Stimulated activated CD8-positive, alpha-beta memory T cell treated with anti-CD3 and anti-CD28 coated beads, Interleukin-15, amount 100 ng/mL, for 1 hour (primary cell): ENCODE data around the gene RGPD8.
"Not testable (repeated sequence)": the region's sequence is repeated elsewhere in the genome, so short reads cannot be mapped to it uniquely, and the experiment has no call there.

Experiments
- DNase-seq: peaks from one replicate; pipeline ENCODE4 v3.0.0-alpha.2; 2020; ENCODE audit warnings: low read depth

RGPD8 gene

DNA sequence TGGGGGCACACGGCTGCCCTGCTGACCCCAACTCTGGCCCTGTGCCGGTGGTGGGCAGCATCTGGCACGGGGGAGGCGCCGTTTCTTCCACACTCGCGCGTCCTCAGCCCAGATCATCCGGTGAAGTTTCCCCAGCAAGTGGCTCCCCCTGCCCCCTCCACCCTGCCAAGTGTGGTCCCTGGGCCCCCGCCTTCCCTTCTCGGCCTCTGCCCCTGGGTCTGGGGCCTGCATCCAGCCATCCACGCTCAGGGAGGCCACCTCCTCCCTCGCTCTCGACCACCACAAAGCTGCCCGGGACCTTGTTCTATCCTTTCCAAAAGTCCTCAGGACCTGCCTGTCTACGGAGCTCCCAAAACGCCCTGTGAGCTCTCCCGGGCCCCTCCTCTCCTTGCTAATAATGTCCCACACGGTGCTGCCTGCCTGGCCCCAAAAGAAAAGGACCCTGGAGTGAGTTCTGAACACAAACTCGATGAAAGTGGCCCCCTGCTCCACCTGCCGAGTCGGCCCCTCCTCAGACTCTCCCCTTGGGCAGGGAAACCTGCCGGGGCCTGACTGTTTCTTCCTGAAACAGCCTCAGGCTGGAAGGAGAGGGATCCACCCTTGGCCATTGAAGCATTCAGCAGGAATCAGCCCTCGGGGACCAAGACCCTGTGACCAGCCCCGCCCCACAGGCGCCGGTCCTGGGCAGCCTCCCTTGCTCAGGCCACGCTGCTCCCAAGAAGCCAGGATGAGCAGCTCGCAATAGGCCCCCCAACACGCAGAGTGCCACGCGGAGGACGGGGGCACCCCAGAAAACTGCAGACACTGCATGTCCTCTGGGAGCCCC lies 1.7 kb upstream of the RGPD8 start:
- DNase-seq = not testable (repeated sequence)

DNA sequence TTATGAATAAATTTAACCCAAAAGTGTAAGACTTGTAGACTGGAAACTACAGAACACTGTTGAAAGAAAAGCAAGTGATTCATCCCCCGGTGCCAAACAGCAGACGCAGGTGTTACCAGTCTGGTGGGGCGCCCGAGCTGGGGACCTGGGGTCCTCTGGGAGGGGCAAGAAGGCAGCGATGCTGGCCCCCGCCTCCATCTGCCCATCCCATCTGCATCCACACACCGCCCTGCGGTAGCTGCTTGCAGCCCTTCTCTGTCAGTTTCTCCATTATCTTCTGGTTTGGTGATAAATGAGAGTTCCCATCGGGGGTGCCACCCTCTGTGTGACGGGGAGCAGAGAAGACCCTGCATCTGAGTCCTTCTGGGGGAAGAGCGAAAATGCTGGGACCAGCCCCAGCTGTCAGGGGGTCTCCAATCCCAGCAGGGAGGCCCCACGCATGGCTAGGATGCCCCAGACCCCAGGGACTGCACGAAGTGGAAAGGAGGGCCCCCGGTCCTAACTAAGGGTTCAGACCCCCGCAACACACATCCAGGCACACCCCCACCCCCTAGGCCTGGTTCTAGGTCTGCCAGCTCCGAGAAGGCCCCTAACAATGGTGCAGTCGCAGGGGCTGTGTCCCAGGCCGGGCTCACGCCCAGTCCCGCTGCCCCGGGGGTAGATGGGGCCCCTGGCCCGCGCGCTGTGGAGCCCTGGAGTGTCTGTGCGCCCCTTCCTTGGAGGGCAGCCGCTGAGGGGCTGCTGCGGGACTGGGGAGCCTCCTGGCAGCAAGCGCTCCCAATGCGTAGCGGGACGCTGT lies 686 bp upstream of the RGPD8 start:
- no peak for DNase-seq

DNA sequence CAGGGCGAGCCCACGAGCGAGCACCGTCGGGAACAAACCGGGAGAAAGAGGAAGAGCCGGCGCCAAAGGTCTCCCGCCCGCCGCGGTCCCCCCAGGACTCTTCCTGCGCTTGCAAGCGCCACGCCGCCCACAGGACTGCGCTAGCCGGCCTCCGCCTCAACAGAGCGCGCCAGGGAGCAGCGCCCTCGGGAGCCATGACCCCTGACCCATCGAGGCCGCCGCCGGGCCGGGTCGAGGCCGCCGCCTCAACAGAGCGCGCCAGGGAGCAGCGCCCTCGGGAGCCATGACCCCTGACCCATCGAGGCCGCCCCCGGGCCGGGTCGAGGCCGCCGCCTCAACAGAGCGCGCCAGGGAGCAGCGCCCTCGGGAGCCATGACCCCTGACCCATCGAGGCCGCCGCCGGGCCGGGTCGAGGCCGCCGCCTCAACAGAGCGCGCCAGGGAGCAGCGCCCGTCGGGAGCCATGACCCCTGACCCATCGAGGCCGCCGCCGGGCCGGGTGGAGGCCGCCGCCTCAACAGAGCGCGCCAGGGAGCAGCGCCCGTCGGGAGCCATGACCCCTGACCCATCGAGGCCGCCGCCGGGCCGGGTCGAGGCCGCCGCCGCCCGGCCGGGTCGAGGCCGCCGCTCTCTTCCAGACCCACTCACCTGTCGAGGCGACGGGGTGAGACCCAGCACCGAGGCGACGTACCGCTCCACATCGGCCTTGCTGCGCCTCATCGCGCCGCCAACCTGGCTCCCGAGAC lies 538 bp downstream of the RGPD8 start:
- not testable (repeated sequence) for DNase-seq

DNA sequence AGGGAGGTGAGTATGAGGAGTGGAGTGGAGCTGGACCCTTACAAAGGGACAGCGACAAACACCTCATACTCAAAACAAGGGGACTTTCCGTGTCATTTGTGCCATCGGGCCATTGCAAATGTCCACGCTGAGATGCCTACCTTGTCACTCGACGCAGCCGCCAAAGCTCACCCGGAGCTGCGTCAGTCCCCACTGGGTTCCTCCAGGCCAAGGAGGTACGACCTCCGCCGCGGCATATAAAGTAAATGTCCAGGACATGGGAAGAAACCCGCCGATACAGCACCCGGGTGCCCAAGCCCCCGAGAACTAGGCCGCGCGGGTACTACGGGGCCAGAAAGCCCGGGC lies 1.1 kb downstream of the RGPD8 start:
- DNase-seq = not testable (repeated sequence)

DNA sequence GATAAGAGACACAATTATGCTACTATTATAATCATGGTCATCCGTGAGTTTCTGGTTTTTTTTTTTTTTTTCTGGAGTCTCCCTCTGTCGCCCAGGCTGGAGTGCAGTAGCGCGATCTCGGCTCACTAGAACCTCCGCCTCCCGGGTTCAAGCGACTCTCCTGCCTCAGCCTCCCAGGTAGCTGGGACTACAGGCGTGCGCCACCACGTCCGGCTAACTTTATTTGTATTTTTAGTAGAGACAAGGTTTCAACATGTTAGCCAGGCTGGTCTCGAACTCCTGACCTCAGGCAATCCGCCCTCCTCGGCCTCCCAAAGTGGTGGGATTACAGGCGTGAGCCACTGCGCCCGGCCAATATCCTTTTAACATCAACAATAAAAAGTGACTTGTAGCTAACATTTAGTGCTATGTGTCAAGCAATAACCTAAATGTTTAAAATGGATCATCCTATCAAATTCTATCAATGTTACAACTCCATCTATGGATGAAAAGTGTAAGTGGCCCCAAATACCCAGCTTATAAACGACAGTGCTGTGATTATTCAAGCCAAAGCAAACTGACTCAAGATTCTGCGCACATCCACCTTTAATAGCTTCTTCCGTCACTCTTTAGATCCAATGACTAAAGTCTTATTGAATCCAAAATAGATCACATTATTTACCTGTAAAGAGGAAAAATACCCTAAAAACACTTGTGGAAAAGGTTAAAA lies 1.7 kb downstream of the RGPD8 start:
- not testable (repeated sequence) for DNase-seq

DNA sequence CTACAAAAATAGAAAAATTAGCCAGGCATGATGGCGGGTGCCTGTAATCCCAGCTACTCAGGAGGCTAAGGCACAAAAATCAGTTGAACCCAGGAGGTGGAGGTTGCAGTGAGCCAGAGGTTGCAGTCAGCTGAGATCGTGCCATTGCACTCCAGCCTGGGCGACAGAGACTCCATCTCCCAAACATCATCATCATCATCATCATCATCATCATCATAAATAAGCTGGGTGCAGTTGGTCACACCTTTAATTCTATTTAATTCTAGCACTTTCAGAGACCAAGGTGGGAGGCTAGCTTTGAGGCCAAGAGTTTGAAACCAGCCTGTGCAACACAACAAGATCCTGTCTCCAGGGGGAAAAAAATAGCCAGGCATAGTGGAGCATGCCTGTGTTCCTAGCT lies 8.9 kb downstream of the RGPD8 start:
- not testable (repeated sequence) for DNase-seq

DNA sequence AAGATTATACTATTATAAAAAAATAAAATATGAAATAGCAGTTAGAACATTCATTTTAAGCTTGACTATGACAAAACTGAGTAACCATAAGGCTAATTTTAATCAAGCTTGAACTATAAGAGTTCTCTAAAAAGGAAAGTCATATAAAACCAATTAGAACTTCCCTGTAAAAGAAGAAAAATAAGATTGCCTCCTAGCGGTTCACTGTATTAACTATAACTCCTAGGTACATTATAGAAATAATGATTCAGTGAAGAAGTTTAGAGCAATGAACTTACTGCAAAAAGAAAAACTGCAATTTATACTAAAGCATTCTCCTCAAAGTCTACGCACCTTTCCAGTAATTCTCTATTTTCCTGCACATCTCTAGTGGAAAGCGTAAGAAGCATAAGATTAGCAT lies 16.6 kb downstream of the RGPD8 start:
- DNase-seq = not testable (repeated sequence)

DNA sequence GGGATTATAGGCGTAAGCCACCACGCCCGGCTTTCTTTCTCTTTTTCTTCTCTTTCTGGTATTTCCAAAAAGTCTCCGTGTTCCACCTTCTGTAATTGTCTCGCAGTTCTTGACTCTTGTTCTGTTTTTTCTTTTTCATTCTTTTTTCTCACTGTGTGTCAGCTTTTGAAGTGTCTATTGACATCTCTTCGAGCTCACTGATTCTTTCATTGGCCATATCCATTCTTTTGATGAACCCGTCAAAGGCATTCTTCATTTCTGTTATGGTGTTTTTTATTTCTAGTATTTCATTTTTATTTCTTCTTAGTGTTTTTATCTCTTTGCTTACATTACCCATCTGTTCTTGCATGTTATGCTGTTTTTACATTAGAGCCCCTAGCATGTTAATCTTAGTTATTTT lies 73.4 kb downstream of the RGPD8 start:
- DNase-seq = not testable (repeated sequence)

DNA sequence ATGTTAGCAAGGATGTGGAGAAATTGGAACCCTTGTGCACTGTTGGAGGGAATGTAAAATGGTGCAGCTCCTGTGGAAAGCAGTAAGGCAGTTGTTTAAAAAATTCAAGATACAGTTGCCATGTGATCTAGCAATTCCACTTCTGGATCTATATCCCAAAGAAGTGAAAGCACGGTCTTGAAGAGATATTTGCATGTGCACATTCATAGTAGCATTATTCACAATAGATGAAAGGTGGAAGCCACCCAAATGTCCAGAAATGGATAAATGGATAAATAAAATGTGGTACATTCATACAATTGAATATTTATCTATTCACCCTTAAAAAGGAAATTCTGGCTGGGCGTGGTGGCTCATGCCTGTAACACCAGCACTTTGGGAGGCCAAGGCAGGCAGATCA lies 79.1 kb downstream of the RGPD8 start:
- not testable (repeated sequence) for DNase-seq

DNA sequence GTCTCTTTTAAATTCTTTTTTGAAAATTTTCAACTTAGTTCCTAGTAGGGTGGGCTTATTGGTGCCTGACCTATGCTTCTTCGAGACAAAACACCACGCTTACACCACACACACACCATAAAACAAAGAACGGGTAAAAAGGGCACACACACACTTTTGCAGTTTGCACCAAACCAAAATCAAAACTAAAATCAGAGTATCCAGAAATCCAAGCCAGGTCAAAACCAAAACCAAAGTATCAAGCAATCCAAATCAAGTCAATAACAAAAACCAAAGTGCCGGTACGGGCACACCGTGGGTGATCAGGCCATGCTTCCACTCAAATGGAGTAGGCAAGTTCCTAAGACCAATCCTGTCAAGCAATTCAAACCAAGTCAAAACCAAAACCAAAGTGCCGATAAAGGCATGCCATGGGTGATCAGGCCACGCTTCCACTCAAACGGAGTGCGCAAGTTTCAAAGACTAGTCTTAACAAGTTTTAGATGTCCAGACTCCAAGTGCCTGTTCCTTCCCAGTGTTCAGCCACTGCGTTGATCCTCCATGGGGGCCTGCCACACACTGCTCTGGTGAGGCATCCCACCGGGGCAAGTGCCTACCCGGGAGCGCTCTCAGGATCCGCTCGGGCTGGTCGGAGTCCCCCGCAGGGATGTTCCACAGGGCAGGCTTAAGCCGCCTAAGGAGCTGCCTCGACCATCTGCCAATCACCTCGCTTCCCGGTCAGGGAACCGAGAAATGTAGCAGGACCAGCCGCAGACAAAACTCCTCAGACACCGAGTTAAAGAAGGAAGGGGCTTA lies 80.4 kb downstream of the RGPD8 start:
- DNase-seq = not testable (repeated sequence)

DNA sequence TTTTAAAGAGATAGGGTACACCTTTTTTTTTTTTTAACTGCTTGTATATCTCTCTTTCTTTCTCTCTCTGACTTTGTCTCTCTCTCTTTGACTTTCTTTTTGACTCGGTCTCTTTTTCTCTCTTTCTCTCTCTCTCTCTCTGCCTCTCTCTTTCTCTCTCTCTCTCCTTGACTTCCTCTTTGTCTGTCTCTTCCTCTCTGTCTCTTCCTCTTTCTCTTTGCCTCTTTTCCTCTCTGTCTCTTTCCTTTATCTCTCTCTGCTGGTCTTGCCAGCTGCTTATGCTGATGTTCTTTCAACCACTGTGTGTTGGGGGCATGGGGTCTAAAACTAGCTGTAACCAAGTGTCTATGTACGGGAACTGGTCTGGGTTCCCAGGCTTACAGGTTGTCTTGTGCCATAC lies 81.2 kb downstream of the RGPD8 start:
- DNase-seq = not testable (repeated sequence)

DNA sequence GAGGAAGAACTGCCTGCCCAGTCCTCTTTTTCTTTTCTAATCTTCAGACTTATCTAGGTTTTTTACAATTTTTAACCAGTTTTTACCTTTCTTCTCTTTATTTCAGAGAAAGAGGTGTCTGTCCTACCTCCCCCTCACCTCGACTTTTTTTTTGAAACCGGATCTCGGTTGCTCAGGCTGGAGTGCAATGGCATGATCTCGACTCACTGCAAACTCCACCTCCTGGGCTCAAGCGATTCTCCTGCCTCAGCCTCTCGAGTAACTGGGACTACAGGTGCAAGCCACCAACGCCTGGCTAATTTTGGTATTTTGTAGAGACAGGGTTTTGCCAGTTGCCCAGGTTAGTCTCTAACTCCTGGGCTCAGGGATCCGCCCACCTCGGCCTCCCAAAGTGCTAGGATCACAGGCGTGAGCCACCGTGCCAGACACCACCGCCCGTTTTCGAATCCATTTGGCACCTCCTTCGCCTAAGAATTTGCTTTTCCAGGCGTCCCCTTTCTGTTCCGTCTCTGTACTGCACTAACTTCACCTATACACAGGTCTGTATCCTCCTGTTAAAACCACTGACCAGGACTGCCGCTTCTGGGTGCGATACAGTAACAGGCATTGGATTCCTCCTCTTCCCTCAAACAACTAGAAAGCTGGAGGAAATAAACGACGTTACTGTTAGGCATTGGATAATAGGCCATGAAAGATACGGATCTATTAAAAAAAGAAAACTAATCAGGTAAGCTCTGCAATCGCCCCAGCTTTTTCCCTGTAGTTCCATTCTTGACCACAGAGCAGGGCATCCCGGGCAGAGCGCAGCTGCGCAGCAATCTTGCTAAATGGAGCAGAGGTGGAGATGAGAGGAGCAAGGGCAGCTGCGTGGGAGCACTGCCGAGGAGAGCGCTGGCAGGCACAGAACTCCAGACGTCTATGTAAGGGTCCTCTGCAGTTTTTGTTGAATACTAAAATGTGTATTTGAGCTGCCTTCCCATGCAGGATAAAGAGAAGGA lies 88.1 kb downstream of the RGPD8 start:
- DNase-seq = no peak

DNA sequence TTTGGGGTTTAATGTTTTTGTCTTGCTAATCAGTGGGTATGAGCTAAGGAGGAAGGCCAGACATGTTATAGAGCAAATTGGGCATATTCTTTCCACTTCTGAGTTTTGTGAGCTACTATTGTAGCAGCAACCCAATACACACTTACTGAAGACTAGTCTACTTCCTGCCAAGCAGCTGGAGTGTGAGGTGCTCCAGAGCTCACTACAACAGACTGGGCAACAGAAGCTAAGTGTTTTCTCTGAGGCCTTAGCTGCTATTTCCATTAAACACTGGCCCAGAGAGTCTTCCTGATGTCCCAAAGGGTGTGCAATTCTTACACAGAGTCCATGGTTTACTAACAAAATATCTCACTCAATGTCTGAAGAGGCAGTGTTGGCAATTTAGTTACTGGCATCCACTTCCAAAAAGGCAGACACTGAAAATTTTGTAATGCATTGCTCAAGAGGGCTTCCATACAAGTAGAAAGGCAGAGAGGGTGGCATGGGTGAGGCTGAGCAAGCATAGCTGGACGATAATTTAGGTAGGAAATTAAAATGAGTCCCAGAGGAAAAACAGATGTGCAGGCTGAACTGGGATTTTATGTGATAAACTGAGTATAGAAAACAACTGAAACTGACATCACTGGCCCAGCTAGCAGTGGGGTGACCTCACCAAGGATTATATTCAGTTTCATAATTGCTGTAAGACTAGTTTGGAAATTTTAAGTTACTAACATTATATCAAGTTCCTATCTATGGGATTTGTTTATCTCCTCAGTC lies 89.4 kb downstream of the RGPD8 start:
- DNase-seq = no peak

DNA sequence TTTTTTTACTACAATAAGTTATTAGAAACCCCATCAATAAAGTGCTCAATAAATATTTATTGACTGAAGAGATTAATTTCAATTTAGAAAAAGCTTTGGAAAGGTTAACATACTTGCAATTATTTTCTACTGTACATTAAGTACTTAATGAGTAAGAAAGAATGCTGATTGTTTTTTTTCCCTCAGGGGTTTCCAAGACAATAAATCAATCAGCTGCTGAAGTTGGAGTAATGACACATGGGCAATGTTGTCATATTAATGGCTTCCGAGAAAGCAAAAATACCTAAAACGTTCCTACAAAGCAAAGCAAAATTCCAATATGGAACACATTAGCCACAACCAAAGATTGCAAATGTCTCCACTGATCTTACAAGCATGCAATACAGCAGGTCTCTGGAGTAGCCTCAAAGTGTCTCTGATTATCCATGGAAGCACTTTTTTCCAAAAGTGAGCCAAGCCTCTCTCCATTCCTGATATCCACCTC lies 91.3 kb downstream of the RGPD8 start:
- no peak for DNase-seq

DNA sequence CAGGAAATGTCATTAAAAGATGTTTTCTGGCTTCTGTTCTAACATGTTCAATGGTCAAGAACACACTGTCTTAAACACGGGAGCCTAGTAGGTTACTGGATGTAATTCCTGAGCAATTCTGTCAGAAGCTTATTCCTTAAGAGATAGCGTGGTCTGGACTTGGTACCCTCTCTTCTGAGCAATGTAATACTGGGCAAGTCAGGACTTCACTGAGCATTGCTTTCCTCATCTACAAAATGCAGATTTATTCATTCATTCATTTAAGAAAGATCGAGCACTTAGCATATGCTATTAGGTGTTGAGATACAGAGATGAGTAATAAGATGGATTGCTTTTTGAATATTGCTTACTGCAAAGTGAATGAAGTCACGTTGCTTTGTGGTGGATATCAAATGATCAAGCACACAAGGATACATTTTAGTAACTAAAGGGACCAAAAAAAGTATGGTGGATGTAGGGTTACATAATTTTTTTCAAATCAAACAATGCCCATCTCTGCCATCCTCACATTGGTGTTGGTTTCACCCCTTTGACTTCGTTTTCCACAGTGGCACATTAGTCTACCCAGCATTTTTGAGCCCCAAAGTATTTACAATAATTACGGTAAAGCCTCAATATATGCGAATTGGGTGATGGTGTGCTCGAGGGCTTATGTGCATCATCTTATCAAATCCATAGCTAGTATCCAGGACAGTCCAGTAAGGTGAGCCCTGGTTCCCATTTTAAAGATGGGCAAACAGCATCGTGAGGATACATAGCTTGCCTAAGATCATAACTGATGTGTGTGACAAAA lies 92.8 kb downstream of the RGPD8 start:
- no peak for DNase-seq

DNA sequence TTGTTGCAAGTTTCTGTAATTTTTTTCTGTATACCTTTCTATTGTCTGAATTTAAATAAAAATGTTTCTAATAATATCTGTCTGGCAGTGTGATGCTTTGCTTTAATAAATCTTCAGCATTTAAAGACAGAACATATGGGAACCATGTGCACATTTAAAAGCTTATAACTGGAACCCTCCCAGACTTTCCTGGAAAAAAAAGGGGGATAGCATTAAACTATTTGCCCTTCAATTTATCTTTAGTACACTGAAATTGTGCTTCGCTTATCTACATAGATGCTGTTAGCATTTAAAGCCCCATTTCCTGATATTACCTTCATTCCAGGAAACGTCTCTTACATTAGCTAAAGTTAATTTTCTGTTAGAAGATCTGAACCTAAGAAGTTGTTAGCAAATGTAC lies 93.5 kb downstream of the RGPD8 start:
- no peak for DNase-seq

DNA sequence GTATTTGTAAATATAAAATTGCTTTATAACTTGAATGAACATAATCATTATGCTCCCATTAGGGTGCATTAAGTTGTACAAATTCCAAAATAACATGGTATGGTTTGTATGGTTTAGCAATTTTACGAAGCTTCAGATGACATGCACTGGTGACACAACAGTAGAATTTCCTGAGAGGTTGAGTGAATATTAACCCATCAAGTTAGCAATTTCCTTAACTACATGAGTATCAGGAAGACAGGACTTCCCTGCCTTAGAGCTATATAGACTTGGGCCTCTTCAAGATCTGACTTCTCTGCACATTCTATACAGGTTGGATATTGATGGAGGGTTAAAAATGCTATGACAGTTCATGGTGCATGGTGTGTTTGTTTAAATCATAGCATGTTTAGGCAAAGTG lies 97.8 kb downstream of the RGPD8 start:
- no peak for DNase-seq

DNA sequence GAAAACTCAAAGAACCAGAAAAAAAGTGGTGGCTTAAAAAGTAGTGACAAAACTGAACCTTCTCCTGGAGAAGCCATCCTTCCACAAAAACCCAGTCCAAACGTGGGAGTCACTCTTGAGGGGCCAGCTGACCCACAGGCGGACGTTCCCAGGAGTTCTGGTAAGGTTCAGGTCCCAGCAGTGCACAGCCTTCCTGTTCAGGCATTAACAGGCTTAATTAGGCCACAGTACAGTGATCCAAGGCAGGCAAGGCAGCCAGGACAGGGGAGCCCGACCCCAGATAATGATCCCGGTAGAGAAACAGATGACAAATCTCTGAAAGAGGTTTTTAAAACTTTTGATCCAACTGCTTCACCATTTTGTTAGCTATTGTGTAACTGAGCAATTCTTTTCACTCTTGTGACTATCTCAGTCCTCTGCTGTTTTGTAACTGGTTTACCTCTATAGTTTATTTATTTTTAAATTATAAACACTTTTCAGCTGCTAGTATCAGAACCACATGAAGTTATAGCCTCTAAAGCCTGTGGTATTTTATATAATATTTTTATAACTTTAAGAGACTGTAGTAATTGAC lies 101.2 kb downstream of the RGPD8 start:
- no peak for DNase-seq
